Prostate gland (tissue), 2 donors: Measurements from ENCODE around the gene LRCH2.

Experiments used
- CTCF ChIP-seq, 4 experiments: fragments of 200-600 bp in 2 of 4; fragments of 450-650 bp in 2 of 4; sonication (generic) in 2 of 4; IDR thresholded peaks; 1 replicate in 3 of 4; 2 replicates in 1 of 4; pipeline ENCODE4 v1.5.1; 2016 to 2019; ENCODE audit warnings: antibody characterized with exemption in 4 of 4, mild to moderate bottlenecking in 2 of 4, moderate library complexity in 2 of 4
- POLR2A ChIP-seq: fragments of 450-650 bp; IDR thresholded peaks from one replicate; pipeline ENCODE4 v1.6.1; 2016; ENCODE audit warnings: antibody characterized with exemption, mild to moderate bottlenecking
- POLR2AphosphoS5 ChIP-seq: sonication (generic); formaldehyde crosslinking; IDR thresholded peaks from one replicate; pipeline ENCODE4 v1.6.1; 2017; ENCODE audit warnings: antibody characterized with exemption

GRCh38 chrX:115189646-115190635, 44.0 kb downstream of the LRCH2 start:
- TF ChIP-seq POLR2A (no peak), CTCF (IDR thresholded peaks at IDR 0.05) (no peak), POLR2AphosphoS5 (no peak)
